SK-N-MC (cell line): Measurements from ENCODE around the gene SAPCD2.

Experiments
- EZH2 ChIP-seq: fragments of 200-600 bp; sonication (generic); IDR thresholded peaks from one replicate; pipeline ENCODE4 v1.6.1; 2017; ENCODE audit warnings: antibody characterized with exemption
- FOXP2 ChIP-seq: optimal IDR thresholded peaks from 2 replicates; pipeline ENCODE3; 2011; ENCODE audit warnings: mild to moderate bottlenecking, moderate library complexity; ENCODE audit not compliant: insufficient read depth; ENCODE audit errors: extremely low read length, control extremely low read depth
- POLR2AphosphoS5 ChIP-seq: IDR thresholded peaks from 2 replicates; pipeline ENCODE4 v1.6.1; 2012; ENCODE audit warnings: mild to moderate bottlenecking, low read depth, low read length, borderline replicate concordance

GRCh38 chr9:137064880-137065164, 5.5 kb downstream of the SAPCD2 start:
- TF ChIP-seq EZH2: no peak
- no peak for TF ChIP-seq POLR2AphosphoS5
- TF ChIP-seq FOXP2: no peak
